Fibroblast of the aortic adventitia (primary cell): ENCODE results near the gene LRSAM1. TPM values are rescaled to one million over a fixed set of nuclear protein-coding genes. Genes with fewer than 3 reads are reported as not detected.
A peak's percentile ranks its signal among the peaks of the same experiment; 100 is the strongest.

Source experiments
- DNase-seq: peaks from one replicate; pipeline ENCODE4 v3.0.0-alpha.2; 2010; ENCODE audit warnings: low read depth
- H3K4me3 ChIP-seq: 2 replicates; pipeline ENCODE4 v1.5.1; 2011; ENCODE audit warnings: low read depth, mild to moderate bottlenecking, control low read depth, low read length, moderate library complexity
- total RNA-seq: library from RNA; depleted of rRNA; stranded (reverse); fragments of >200 nt; gene quantifications from 2 replicates; pipeline ENCODE4 v1.2.3, GENCODE V29; 2012; ENCODE audit warnings: low replicate concordance
- TF ChIP-seq, protein P1 (sequence below): IDR thresholded peaks from 2 replicates; pipeline ENCODE4 v1.5.1; 2011; ENCODE audit warnings: mild to moderate bottlenecking, low read length, control low read depth, inconsistent platforms; ENCODE audit not compliant: insufficient read depth

LRSAM1 gene
- total RNA-seq, 1 donor = 15.3 TPM

DNA sequence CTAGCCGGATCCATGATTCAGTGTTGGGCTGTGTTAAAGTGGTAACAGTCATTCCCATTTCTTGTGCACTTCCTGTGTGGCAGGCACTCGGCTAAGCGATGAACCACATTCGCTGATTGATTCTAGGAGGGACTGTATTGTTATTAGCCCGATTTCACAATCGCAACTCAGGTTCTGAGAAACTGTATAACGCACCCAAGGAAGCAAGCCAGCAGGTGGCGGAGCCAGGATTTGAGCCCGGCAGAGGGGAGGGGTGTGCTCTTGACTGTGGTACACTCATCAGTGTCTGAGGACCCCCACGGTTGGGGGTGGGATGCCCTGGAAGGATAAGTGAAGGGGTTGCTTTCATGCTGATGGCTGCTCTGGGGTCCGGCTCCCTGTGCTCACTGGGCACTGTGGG lies 34.7 kb downstream of the LRSAM1 start:
- TF ChIP-seq, protein P1, sequence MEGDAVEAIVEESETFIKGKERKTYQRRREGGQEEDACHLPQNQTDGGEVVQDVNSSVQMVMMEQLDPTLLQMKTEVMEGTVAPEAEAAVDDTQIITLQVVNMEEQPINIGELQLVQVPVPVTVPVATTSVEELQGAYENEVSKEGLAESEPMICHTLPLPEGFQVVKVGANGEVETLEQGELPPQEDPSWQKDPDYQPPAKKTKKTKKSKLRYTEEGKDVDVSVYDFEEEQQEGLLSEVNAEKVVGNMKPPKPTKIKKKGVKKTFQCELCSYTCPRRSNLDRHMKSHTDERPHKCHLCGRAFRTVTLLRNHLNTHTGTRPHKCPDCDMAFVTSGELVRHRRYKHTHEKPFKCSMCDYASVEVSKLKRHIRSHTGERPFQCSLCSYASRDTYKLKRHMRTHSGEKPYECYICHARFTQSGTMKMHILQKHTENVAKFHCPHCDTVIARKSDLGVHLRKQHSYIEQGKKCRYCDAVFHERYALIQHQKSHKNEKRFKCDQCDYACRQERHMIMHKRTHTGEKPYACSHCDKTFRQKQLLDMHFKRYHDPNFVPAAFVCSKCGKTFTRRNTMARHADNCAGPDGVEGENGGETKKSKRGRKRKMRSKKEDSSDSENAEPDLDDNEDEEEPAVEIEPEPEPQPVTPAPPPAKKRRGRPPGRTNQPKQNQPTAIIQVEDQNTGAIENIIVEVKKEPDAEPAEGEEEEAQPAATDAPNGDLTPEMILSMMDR = peak; percentile 3
- H3K4me3 ChIP-seq = no peak overlapping the region
- no peak for DNase-seq

DNA sequence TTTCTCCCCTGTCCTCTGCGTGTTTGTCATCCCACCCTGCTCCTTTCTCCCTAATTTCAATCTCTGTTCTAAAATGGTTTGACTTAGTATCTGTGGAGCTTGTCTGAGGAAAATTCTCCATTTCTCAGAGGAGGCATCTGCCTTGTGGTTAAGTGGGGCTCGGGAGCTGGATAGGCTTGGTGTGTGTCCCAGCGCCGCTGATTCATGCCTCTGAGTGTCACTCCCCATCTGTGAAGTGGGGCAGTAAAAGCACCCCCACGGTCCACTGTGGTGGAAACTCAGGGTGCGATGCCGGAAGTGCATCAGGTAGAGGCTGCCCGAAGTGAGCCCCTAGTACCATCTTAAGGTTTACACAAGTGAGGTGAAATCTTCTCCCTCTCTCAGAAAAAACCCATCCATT lies 37.6 kb downstream of the LRSAM1 start:
- TF ChIP-seq, protein P1 = no peak

DNA sequence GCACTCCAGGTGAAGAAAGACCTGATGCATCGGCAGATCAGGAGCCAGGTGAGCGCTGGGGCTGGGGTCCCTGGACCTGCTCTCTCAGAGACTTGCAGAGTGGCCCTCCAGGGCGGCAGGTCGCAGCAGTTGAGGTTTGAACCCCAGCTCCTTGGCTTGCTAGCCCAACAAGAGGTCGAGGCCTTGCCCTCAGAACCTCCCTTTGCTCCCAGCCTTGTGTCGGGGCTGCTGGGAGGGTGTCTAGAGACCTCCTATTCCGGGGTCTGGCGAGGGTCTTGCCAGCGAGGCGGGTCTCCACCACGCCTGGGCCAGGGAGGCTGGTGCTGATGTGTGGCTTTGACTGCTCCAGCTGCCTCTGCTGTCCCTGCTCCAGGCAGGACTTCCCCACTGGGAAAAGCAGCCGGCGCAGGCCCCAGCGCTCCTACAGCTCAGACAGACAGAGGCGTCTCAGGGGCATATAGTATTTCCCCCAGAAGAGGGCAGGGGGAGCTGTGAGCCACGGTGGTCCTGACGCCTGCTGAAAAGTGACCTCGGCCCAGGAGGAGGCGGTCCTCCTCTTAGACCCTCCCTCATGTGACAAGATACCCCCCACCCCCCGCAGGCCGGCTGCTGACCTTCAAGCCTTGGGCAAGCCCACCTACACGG lies 38.3 kb downstream of the LRSAM1 start:
- no peak overlapping the region for H3K4me3 ChIP-seq
- TF ChIP-seq, protein P1 = no peak
- DNase-seq = no peak

More for the DNA sequence above, 37.6 kb downstream of the LRSAM1 start:
- no peak for DNase-seq
- no peak overlapping the region for H3K4me3 ChIP-seq

DNA sequence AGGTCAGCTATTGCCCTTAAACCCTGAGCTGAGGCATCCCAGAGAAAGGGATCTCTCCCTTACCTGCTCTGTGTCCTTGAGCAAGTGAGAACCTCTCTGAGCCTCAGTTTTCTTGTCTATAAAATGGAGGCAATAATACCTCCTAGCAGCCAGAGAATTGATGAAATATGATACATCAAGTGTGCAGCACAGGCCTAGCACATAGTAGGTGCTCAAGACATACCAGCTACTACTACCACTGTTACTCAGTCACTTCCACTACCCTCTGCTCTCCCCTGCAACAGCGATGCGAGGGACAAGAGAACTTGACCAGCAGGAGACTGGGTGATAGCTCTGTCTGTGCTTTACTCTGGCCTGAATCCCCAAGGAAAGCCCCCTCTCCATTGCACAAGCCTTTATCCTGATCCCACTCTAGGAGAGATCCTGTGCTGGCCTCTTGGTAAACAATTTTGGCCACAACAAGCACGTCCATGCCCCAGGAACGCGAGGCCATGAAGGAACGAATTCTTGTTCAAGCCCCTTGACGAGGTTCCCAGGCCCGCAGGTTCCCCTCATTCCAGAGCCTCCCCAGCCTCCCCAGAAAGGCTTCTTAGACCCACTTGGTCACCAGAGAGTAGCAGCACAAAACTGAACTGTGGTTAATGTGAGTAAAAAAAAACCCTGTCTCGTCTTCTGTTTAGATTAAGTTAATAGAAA lies 39.4 kb downstream of the LRSAM1 start:
- TF ChIP-seq, protein P1 = no peak
- no peak overlapping the region for H3K4me3 ChIP-seq
- no peak for DNase-seq

DNA sequence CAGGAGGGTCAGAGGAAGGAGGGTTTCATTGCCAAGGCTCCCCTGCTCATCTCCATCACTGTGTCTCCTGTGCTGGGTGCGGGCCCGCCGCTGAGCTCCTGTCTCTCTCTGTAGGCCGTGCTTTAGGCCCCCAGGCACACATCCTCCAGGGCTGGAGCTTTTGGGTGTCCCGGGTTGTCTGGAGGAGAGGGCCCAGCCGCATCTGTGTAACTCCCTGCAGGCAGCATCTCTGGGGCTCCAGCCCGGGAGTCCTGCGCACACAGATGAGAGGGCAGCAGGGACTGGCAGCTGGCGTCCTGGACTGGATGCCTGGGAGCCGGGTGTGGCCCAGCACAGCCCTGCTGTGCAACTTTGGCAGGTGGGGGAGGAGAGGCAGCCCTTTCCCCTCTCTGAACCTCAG lies 40.2 kb downstream of the LRSAM1 start:
- TF ChIP-seq, protein P1 = no peak
- DNase-seq = no peak
- no peak overlapping the region for H3K4me3 ChIP-seq

DNA sequence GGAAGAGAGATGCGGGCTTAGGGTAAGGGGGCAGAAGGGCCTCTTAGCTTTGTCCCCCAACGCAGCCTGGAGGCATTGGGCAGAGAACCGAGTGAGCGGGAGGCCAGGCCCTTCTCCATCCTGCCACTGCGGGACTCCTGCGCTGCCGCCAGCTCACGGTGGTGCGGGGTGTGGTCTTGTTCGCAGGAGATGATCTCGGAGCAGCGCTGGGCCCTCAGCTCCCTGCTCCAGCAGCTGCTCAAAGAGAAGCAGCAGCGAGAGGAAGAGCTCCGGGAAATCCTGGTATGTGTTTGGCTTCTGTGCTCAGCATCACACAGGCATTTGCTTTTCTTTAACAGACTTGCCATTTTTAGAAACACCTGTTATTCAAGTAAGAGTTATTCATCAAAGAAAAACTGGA lies 41.3 kb downstream of the LRSAM1 start:
- DNase-seq = no peak
- no peak overlapping the region for H3K4me3 ChIP-seq
- TF ChIP-seq, protein P1 = no peak
